ENCODE data around the gene ZNF133.
"Not testable (repeated sequence)": the region's sequence is repeated elsewhere in the genome, so short reads cannot be mapped to it uniquely, and the experiment has no call there.

ZNF133 gene

GRCh38 chr20:18287546-18287914, 797 bp upstream of the ZNF133 start:
- no peak for DNase-seq

GRCh38 chr20:18288749-18289267, 481 bp downstream of the ZNF133 start:
- no peak for DNase-seq

GRCh38 chr20:18289306-18289705, 979 bp downstream of the ZNF133 start:
- DNase-seq = no peak

- no peak for DNase-seq
These were observed 11.0 kb downstream of the ZNF133 start for GRCh38 chr20:18299364-18299763.

- DNase-seq = no peak
These were observed 16.3 kb downstream of the ZNF133 start for GRCh38 chr20:18304618-18305017.

DNA sequence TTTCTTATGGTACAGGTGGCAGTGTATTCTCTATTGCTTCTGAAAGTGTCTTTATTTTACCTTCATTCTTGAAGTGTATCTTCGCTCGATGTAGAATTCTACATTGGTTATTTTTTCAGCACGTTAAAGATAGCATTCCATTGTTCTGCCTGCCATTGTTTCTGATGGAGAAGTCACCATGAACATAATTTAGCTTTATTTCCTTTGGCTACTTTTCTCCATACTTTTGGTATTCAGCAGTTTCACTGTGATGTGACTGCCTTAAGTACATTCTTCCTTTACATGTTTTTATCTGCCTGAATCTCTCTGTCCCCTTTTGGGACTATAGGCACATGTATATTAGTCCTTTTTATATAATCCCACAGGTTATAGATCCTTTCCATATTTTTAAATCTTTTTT, 19.0 kb downstream of the ZNF133 start:
- no peak for DNase-seq

- no peak for DNase-seq
These were observed 21.7 kb downstream of the ZNF133 start for GRCh38 chr20:18310051-18310450.

GRCh38 chr20:18310592-18310991, 22.3 kb downstream of the ZNF133 start:
- no peak for DNase-seq

DNA sequence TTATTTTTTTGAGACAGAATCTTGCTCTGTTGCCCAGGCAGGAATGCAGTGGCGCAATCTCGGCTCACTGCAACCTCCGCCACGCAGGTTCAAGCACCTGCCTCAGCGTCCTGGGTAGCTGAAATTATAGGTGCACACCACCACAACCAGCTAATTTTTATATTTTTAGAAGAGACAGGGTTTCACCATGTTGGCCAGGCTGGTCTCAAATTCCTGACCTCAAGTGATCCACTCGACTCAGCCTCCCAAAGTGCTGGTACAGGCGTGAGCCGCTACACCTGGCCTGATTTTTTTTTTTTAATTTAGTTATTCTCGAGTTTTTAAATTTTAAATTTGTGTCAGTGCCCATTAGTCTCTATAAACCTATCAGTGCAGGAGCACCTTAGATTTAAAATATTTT, 24.4 kb downstream of the ZNF133 start:
- no peak for DNase-seq

DNA sequence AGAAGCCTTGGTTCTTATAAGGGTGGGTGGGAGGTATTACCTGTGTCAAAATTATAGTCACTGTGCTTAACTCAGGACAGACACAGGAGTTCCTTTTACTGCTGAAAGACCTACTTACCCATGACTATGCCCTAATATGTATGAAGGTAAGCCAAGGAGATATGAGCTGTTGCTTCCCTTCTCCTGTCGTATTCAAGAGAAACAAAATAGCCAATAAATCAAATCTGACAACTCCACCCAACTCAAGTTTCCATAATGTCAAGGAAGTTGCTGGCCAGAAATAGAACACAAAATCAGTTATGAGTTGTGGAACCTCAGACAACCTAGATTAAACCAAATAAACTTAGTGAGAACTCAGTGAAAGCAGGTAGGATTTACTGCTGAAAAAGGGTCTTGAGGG, 25.1 kb downstream of the ZNF133 start:
- no peak for DNase-seq

GRCh38 chr20:18314786-18315406, 26.6 kb downstream of the ZNF133 start:
- DNase-seq = no peak

DNA sequence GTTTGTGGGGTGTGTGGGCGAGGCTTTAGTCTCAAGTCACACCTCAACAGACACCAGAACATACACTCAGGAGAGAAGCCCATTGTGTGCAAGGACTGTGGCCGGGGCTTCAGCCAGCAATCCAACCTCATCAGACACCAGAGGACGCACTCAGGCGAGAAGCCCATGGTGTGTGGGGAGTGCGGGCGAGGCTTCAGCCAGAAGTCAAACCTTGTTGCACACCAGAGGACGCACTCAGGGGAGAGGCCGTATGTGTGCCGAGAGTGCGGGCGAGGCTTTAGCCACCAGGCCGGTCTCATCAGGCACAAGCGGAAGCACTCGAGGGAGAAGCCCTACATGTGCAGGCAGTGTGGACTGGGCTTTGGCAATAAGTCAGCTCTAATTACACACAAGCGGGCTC, 27.8 kb downstream of the ZNF133 start:
- no peak for DNase-seq

GRCh38 chr20:18321316-18321715, 33.0 kb downstream of the ZNF133 start:
- no peak for DNase-seq

DNA sequence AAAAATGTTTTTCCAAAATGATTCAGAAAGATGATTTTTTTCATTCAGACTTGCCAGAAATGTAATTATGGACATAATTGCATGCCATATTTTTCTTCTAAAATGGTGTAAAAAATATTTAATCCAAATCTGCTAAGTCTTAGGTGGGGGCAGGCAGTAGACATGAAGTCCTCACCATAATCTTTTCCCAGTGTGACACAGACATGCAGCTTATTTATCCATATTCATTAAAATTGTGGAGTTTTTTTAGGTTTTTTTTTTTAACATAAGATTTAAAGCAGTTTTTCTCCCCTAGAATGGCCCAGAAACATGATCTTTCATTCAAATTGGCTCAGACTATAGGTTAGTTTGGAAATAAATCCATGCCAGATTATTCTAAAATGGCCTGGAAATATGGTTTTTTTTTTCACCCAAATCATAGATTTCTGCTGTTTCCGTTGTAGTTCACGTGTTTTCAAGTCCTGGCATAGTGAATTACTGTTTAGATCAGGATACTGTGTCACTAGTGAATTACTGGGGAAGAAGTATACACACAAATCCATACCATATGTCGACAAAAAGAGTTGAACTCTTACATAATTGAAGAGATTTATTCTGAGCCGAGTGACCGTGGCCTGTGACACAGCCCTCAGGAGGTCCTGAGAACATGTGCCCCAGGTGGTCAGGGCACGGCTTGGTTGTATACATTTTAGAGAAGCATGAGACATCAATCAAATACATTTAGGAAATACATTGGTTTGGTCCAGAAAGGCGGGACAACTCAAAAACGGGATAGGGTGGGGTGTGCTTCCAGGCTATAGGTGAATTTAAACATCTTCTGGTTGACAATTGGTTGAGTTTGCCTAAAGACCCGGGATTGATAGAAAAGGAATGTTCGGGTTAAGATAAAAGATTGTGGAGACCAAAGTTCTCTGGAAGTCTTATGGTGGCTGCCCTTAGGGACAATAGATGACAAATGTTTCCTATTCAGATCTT, 33.9 kb downstream of the ZNF133 start:
- DNase-seq = no peak

- no peak for DNase-seq
These were observed 35.4 kb downstream of the ZNF133 start for GRCh38 chr20:18323705-18324104.

DNA sequence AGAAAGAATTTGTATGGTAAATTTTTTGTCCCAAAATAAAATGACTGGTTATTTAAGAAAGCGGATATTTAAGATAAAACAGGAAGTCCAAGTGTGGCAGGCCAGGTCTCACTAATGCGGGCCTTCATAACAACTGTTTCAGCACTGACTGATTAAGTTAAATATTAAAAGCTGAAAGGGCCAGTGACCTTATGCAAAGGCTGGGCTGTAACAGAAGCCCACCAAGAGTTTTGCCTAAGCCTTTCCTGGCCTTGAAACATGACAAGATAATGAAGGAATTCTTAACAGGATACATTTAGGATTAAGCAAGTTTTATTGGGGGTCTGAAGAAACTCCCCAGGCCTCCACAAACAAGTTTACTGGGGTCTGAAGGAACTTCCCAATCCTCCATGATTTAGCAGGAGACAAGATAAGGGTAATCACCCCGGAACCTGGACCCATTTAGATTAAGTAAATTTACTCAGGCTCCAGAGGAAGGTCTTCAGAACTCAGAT, 36.3 kb downstream of the ZNF133 start:
- DNase-seq = no peak

DNA sequence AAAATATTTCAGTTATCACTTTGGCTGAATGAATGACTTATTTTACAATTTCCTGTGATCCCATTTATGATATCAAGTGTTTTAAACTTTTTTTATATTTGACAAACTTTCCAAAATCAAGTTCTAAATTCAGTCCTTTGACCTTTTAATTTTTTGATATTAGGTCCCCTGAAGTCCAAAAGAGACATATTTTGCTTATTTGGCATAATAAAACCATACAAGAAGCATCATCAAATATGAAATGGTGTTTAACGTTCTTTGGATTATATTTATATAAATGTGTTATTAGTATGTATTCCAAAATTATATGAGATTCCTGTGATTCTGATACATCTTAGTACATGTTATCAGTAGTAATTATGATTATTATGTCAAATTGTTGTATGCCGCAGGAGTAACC, 38.7 kb downstream of the ZNF133 start:
- no peak for DNase-seq

GRCh38 chr20:18331694-18332093, 43.4 kb downstream of the ZNF133 start:
- no peak for DNase-seq

DNA sequence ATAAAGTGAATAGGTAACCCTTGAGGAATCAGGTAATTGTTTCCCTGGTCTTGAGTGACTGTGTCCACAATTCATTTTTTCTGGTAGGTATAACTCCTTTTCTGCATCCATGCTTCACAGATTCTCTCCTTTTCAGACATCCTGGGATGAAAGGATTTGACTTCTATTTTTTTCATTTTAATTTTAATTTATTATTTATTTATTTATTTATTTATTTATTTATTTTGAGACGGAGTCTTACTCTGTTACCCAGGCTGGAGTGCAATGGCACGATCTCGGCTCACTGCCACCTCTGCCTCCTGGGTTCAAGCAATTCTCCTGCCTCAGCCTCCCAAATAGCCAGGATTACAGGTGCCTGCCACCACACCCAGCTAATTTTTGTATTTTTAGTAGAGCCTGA, 61.4 kb downstream of the ZNF133 start:
- not testable (repeated sequence) for DNase-seq

- no peak for DNase-seq
These were observed 71.5 kb downstream of the ZNF133 start for GRCh38 chr20:18359854-18360253.

- no peak for DNase-seq
These were observed 72.3 kb downstream of the ZNF133 start for GRCh38 chr20:18360635-18361034.

- no peak for DNase-seq
These were observed 73.4 kb downstream of the ZNF133 start for GRCh38 chr20:18361678-18362077.

DNA sequence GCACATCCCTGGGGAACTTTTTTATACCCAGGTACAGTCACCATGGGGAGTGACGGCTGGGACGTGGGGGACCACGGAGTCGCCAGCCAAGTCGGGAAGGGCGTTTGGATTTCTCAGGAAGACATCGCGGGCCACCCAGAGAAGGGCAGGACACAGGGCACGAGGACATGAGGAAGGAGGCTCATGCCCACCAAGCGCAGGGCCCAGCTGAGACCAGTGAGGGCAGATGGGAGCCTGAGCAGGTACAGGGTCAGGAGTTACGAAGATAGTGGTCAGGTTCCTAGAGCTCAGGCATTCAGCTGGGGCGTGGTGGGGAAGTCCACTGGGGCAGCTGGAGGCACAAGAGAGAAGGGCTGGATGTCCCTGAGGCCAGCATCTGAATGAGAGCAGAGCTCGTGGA, 74.6 kb downstream of the ZNF133 start:
- no peak for DNase-seq

DNA sequence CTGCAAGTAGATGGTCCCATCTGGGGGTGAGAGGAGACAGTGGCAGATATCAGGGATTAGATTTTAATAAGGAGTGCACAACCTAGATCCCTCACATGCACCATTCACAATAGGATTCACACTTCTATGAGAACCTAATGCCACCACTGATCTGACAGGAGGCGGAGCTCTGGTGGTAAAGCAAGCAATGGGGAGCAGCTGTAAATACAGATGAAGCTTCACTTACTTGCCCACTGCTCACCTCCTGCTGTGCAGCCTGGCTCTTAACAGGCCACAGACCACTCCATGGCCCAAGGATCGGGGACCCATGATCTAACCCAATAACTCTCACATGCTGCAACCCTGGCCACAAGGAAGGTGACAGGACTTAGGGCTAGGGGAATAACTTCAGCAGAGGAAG, 75.4 kb downstream of the ZNF133 start:
- DNase-seq = no peak
